HepG2 (cell line): ENCODE measurements around the gene OR6C4. TPM values are rescaled to one million over a fixed set of nuclear protein-coding genes. Genes with fewer than 3 reads are reported as not detected.
"Not testable (repeated sequence)": the region's sequence is repeated elsewhere in the genome, so short reads cannot be mapped to it uniquely, and the experiment has no call there.

Experiments
- ATAC-seq: fragments of 200-7000 bp; cut with Tn5 transposase; 3 replicates; pipeline ENCODE4 v1.9.1; 2020; ENCODE audit warnings: mild to moderate bottlenecking, moderate library complexity
- BruUV-seq: library from RNA; stranded (reverse); fragments of 400-500 nt; replicated peaks from 2 replicates; lab custom pipeline; 2021; lab: Mats Ljungman, UMichigan
- CTCF ChIA-PET: fragments of 300-600 bp; formaldehyde crosslinking; extraction: SDS; loops from one replicate; lab custom pipeline; 2021; ENCODE audit warnings: low total read pairs, inconsistent platforms, low intra/inter-chr PET ratio; lab: Yijun Ruan, JAX
- POLR2A ChIA-PET: fragments of 350-600 bp; sonication (Branson Sonifier 250); formaldehyde crosslinking; loops from one replicate; lab custom pipeline; 2020; ENCODE audit warnings: antibody characterized with exemption, inconsistent platforms; lab: Yijun Ruan, JAX
- DNase-seq: peaks from one replicate; pipeline ENCODE4 v3.0.0-alpha.2; 2015; ENCODE audit warnings: low spot score
- FAIRE-seq: peaks from 3 replicates; lab custom pipeline; 2011; peaks lifted over from hg19 to GRCh38; lab: Jason Lieb, UNC
- H2AFZ ChIP-seq: one replicate; pipeline ENCODE4 v1.6.1; 2011; ENCODE audit warnings: low read length, inconsistent platforms
- H3K27ac ChIP-seq: fragments of 300-600 bp; 3 replicates; pipeline ENCODE4 v1.8.0; 2011; ENCODE audit warnings: mixed run types, mild to moderate bottlenecking, mixed read lengths, low read length, inconsistent platforms; ENCODE audit not compliant: insufficient read depth; ENCODE audit errors: extremely low read length
- H3K27me3 ChIP-seq, 2 experiments: fragments of 200-600 bp in 1 of 2; 2 replicates in 1 of 2; 3 replicates in 1 of 2; pipeline versions ENCODE4 v1.6.0 to v1.8.0; 2011; ENCODE audit warnings: low read length in 2 of 2, mild to moderate bottlenecking in 2 of 2, moderate library complexity in 2 of 2, inconsistent platforms in 1 of 2; ENCODE audit not compliant: insufficient read depth in 2 of 2, control insufficient read depth in 1 of 2
- H3K36me3 ChIP-seq, 2 experiments: fragments of 200-600 bp in 1 of 2; replicated peaks in 1 of 2; 2 replicates in 1 of 2; 3 replicates in 1 of 2; pipeline versions ENCODE4 v1.5.1 to v1.8.0; 2011; ENCODE audit warnings: low read length in 2 of 2, inconsistent platforms in 1 of 2; ENCODE audit not compliant: insufficient read depth in 2 of 2, control insufficient read depth in 1 of 2
- H3K4me1 ChIP-seq: 2 replicates; pipeline ENCODE4 v1.5.1; 2012; ENCODE audit warnings: low read length, inconsistent platforms; ENCODE audit not compliant: insufficient read depth
- H3K4me2 ChIP-seq: 2 replicates; pipeline ENCODE4 v1.6.0; 2011; ENCODE audit warnings: low read depth, low read length, inconsistent platforms
- H3K4me3 ChIP-seq, 3 experiments: fragments of 200-600 bp in 1 of 3; sonication (generic), shearing (Covaris generic) in 1 of 3; replicated peaks in 1 of 3; 2 replicates each; pipeline ENCODE4 v1.5.1; 2011 to 2016; ENCODE audit warnings: low read length in 3 of 3, inconsistent platforms in 2 of 3, low read depth in 2 of 3, mild to moderate bottlenecking in 2 of 3, control low read depth in 1 of 3, mixed read lengths in 1 of 3; ENCODE audit not compliant: insufficient read depth in 1 of 3
- H3K79me2 ChIP-seq: one replicate; pipeline ENCODE4 v1.6.1; 2011; ENCODE audit warnings: low read length, inconsistent platforms; ENCODE audit not compliant: insufficient read depth
- H3K9ac ChIP-seq: 2 replicates; pipeline ENCODE4 v1.6.0; 2011; ENCODE audit warnings: mild to moderate bottlenecking, low read depth, low read length, inconsistent platforms; ENCODE audit not compliant: insufficient read depth
- H3K9me3 ChIP-seq: 2 replicates; pipeline ENCODE4 v1.5.1; 2012; ENCODE audit warnings: mild to moderate bottlenecking, low read length
- H4K20me1 ChIP-seq: 2 replicates; pipeline ENCODE4 v1.6.0; 2011; ENCODE audit warnings: inconsistent platforms, mild to moderate bottlenecking, low read length, moderate library complexity; ENCODE audit not compliant: insufficient read depth
- HMG20B ChIP-seq: conservative IDR thresholded peaks from 2 replicates; pipeline ENCODE4 v1.6.1; 2016; ENCODE audit warnings: missing genetic modification reagents, missing compliant biosample characterization
- MBNL3 ChIP-seq: fragments of 250-450 bp; sonication (Bioruptor Pico); conservative IDR thresholded peaks from 2 replicates; pipeline ENCODE4 v1.8.0; 2022; ENCODE audit warnings: mild to moderate bottlenecking, inconsistent platforms
- ZNF510 ChIP-seq: sonication (generic); formaldehyde crosslinking; IDR thresholded peaks from 2 replicates; pipeline ENCODE4 v1.4.0; 2020; ENCODE audit warnings: low read depth, mild to moderate bottlenecking, missing genetic modification reagents
- WGBS: methylation state at CpG from one replicate; pipeline ENCODE4 v1.1.6; 2017; ENCODE audit warnings: low lambda C conversion rate; 5-methylcytosine and 5-hydroxymethylcytosine counted together
- in situ Hi-C: cut with HindIII; loops from 2 replicates; pipeline ENCODE4 v1.10.0; 2017; ENCODE audit warnings: low pct_unique_long_range_greater_than_20kb; ENCODE audit not compliant: extremely low pct_ligation_motif_present
- intact Hi-C: fragments of 100-400 bp; cut with micrococcal nuclease; formaldehyde crosslinking; loops from one replicate; pipeline ENCODE4 v1.10.0; 2022; ENCODE audit not compliant: unreplicated experiment
- polyA plus RNA-seq, 8 experiments: library from polyadenylated mRNA; depleted of rRNA in 3 of 8; stranded (reverse) in 7 of 8; unstranded in 1 of 8; fragments of >200 nt; fragmentation: Illumina TruSeq in 4 of 8; extraction: Trizol in 4 of 8; gene quantifications; 2 replicates each; pipeline versions ENCODE4 v1.2.1 to v1.2.3, GENCODE V29; 2011 to 2016; ENCODE audit warnings: low read depth in 4 of 8, missing spikeins in 1 of 8, mixed read lengths in 1 of 8; ENCODE audit not compliant: insufficient read depth in 1 of 8
- total RNA-seq, 5 experiments: library from RNA; depleted of rRNA; stranded (reverse); fragments of >200 nt; fragmentation: Illumina TruSeq; extraction: Trizol; gene quantifications; 2 replicates each; pipeline ENCODE4 v1.2.3, GENCODE V29; 2016; ENCODE audit warnings: low read depth in 1 of 5

The OR6C4 gene
- total and polyA plus RNA-seq, 2 of the 13 experiments (the other 11 are each of a cell fraction or from before 2014, with no cell fraction given) = not detected

GRCh38 chr12:55554296-55554695 is 4.9 kb downstream of the OR6C4 start:
- BruUV-seq = no TSS peak

GRCh38 chr12:55570060-55570459 is 20.7 kb downstream of the OR6C4 start:
- CTCF ChIA-PET, FAIRE-seq, BruUV-seq: not testable (repeated sequence)

More at GRCh38 chr12:55554296-55554695, 4.9 kb downstream of the OR6C4 start:
- no peaks in the 10 kb centered on the region for H4K20me1 ChIP-seq
- H3K27ac ChIP-seq = no peak overlapping the region
- in situ Hi-C loops = no loop called here
- H3K36me3 ChIP-seq = no peaks in the 10 kb centered on the region
- ChIA-PET CTCF (no interaction called here), POLR2A (no interaction called here)
- no peak overlapping the region for H3K4me3 ChIP-seq
- no peak overlapping the region for H2AFZ ChIP-seq
- H3K9ac ChIP-seq = no peak overlapping the region
- no peak overlapping the region for H3K4me2 ChIP-seq
- ATAC-seq = no peak
- no peak for FAIRE-seq
- no peaks in the 10 kb centered on the region for H3K79me2 ChIP-seq
- TF ChIP-seq MBNL3 (CRISPR knock-in tag) (no peak), HMG20B (no peak), ZNF510 (CRISPR knock-in tag) (no peak)
- no peaks in the 10 kb centered on the region for H3K4me1 ChIP-seq
- H3K27me3 ChIP-seq = no peaks in the 10 kb centered on the region
- peaks cover 6% of the 10 kb centered on the region; the same call in 1 of the 2 replicates for H3K9me3 ChIP-seq
- no peak for DNase-seq
- intact Hi-C loops = no loop called here

GRCh38 chr12:55570689-55571088 is 21.3 kb downstream of the OR6C4 start:
- in situ Hi-C loops, H3K4me3 ChIP-seq, POLR2A ChIA-PET: not testable (repeated sequence)

More at GRCh38 chr12:55570060-55570459, 20.7 kb downstream of the OR6C4 start:
- H3K27ac ChIP-seq, H4K20me1 ChIP-seq, H3K27me3 ChIP-seq, POLR2A ChIA-PET, H3K4me1 ChIP-seq, H3K79me2 ChIP-seq, DNase-seq, H2AFZ ChIP-seq, H3K36me3 ChIP-seq, H3K9ac ChIP-seq, in situ Hi-C loops, H3K4me2 ChIP-seq, H3K4me3 ChIP-seq, intact Hi-C loops, ATAC-seq: not testable (repeated sequence)
- H3K9me3 ChIP-seq = peaks cover 30% of the 10 kb centered on the region

More at GRCh38 chr12:55570689-55571088, 21.3 kb downstream of the OR6C4 start:
- H3K4me2 ChIP-seq, H3K27me3 ChIP-seq, H3K27ac ChIP-seq, H3K36me3 ChIP-seq, BruUV-seq, H2AFZ ChIP-seq, CTCF ChIA-PET, FAIRE-seq, DNase-seq, H3K79me2 ChIP-seq, H4K20me1 ChIP-seq, H3K4me1 ChIP-seq, ATAC-seq, H3K9ac ChIP-seq, intact Hi-C loops: not testable (repeated sequence)
- H3K9me3 ChIP-seq = peaks cover 30% of the 10 kb centered on the region
- WGBS = 0% methylated on average over 1 of the region's 1 CpG
